Astrocyte (in vitro differentiated cells and primary cell): Measurements from ENCODE around the gene PI4KB. TPM values are rescaled to one million over a fixed set of nuclear protein-coding genes. Genes with fewer than 3 reads are reported as not detected.

Experiments
- DNase-seq: peaks from one replicate; pipeline ENCODE4 v3.0.0-alpha.2; 2010; ENCODE audit warnings: low read depth
- FAIRE-seq: peaks from 2 replicates; lab custom pipeline; 2011; peaks lifted over from hg19 to GRCh38; lab: Jason Lieb, UNC
- H2AFZ ChIP-seq: 2 replicates; pipeline ENCODE4 v1.6.0; 2012; ENCODE audit warnings: low read depth, low read length, inconsistent platforms
- H3K27ac ChIP-seq: 2 replicates; pipeline ENCODE4 v1.5.1; 2011; ENCODE audit warnings: low read depth, low read length, inconsistent platforms
- H3K27me3 ChIP-seq: 2 replicates; pipeline ENCODE4 v1.6.0; 2011; ENCODE audit warnings: low read length, inconsistent platforms; ENCODE audit not compliant: insufficient read depth
- H3K36me3 ChIP-seq: 2 replicates; pipeline ENCODE4 v1.5.1; 2011; ENCODE audit warnings: low read length, inconsistent platforms; ENCODE audit not compliant: insufficient read depth
- H3K4me1 ChIP-seq: 2 replicates; pipeline ENCODE4 v1.5.1; 2011; ENCODE audit warnings: low read length, inconsistent platforms; ENCODE audit not compliant: insufficient read depth
- H3K4me2 ChIP-seq: 2 replicates; pipeline ENCODE4 v1.6.0; 2012; ENCODE audit warnings: low read length, inconsistent platforms
- H3K4me3 ChIP-seq: 2 replicates; pipeline ENCODE4 v1.5.1; 2011; ENCODE audit warnings: low read depth, mild to moderate bottlenecking, low read length, inconsistent platforms; ENCODE audit not compliant: insufficient read depth
- H3K79me2 ChIP-seq: 2 replicates; pipeline ENCODE4 v1.6.0; 2012; ENCODE audit warnings: mild to moderate bottlenecking, low read length, inconsistent platforms; ENCODE audit not compliant: insufficient read depth
- H3K9ac ChIP-seq: 2 replicates; pipeline ENCODE4 v1.6.0; 2012; ENCODE audit warnings: mild to moderate bottlenecking, low read length, inconsistent platforms
- H3K9me3 ChIP-seq: 2 replicates; pipeline ENCODE4 v1.5.1; 2012; ENCODE audit warnings: low read depth, mild to moderate bottlenecking, low read length, inconsistent platforms; ENCODE audit not compliant: insufficient read depth
- H4K20me1 ChIP-seq: 2 replicates; pipeline ENCODE4 v1.6.0; 2012; ENCODE audit warnings: low read length, inconsistent platforms; ENCODE audit not compliant: insufficient read depth
- H3K27ac Mint-ChIP-seq: one replicate; pipeline ENCODE4 v1.8.0; 2021; ENCODE audit warnings: mild to moderate bottlenecking, mixed read lengths; ENCODE audit not compliant: unreplicated experiment
- H3K27me3 Mint-ChIP-seq: one replicate; pipeline ENCODE4 v1.8.0; 2021; ENCODE audit warnings: low read depth, mixed read lengths; ENCODE audit not compliant: unreplicated experiment
- H3K36me3 Mint-ChIP-seq: one replicate; pipeline ENCODE4 v1.8.0; 2021; ENCODE audit warnings: low read depth, mixed read lengths; ENCODE audit not compliant: unreplicated experiment
- H3K4me1 Mint-ChIP-seq: one replicate; pipeline ENCODE4 v1.8.0; 2021; ENCODE audit warnings: low read depth, mixed read lengths; ENCODE audit not compliant: unreplicated experiment
- H3K4me3 Mint-ChIP-seq: one replicate; pipeline ENCODE4 v1.8.0; 2021; ENCODE audit warnings: mild to moderate bottlenecking, moderate library complexity, mixed read lengths; ENCODE audit not compliant: unreplicated experiment
- H3K9me3 Mint-ChIP-seq: one replicate; pipeline ENCODE4 v1.8.0; 2021; ENCODE audit warnings: mild to moderate bottlenecking, mixed read lengths; ENCODE audit not compliant: unreplicated experiment
- CTCF ChIP-seq: IDR thresholded peaks from 2 replicates; pipeline ENCODE4 v1.5.1; 2011; ENCODE audit warnings: low read depth, mild to moderate bottlenecking, inconsistent platforms, low read length, moderate library complexity; ENCODE audit not compliant: insufficient read depth
- EZH2 ChIP-seq: IDR thresholded peaks from 2 replicates; pipeline ENCODE4 v1.6.1; 2012; ENCODE audit warnings: mild to moderate bottlenecking, low read length, inconsistent platforms; ENCODE audit not compliant: insufficient read depth
- total RNA-seq: library from RNA; stranded (reverse); gene quantifications from 2 replicates; pipeline ENCODE4 v1.2.1, GENCODE V29; 2021

Gene PI4KB
- total RNA-seq, 1 donor from 2014 or later = 67.8 TPM

- TF ChIP-seq EZH2 (no peak), CTCF (no peak)
- H3K9me3 Mint-ChIP-seq = no peaks in the 10 kb centered on the region
- peaks cover 39% of the 10 kb centered on the region for H3K36me3 Mint-ChIP-seq
- peaks cover 20% of the 10 kb centered on the region for H3K79me2 ChIP-seq
- H3K27me3 ChIP-seq = no peaks in the 10 kb centered on the region
- peaks cover 3% of the 10 kb centered on the region for H3K4me1 Mint-ChIP-seq
- H3K4me3 ChIP-seq = no peak overlapping the region
- H2AFZ ChIP-seq = no peak overlapping the region
- H3K27ac ChIP-seq = no peak overlapping the region
- peaks cover 26% of the 10 kb centered on the region for H3K36me3 ChIP-seq
- H3K4me2 ChIP-seq = no peak overlapping the region
- H3K4me1 ChIP-seq = no peaks in the 10 kb centered on the region
- no peak for DNase-seq
- H3K27ac Mint-ChIP-seq = no peak overlapping the region
- no peaks in the 10 kb centered on the region for H3K9me3 ChIP-seq
- H4K20me1 ChIP-seq = peaks cover 41% of the 10 kb centered on the region
- no peak for FAIRE-seq
- H3K4me3 Mint-ChIP-seq = no peak overlapping the region
- H3K27me3 Mint-ChIP-seq = no peaks in the 10 kb centered on the region
- H3K9ac ChIP-seq = no peak overlapping the region
Observed at GRCh38 chr1:151290709-151291303, 36.4 kb downstream of the PI4KB start.

- H3K79me2 ChIP-seq = peaks cover 20% of the 10 kb centered on the region
- no peak overlapping the region for H3K4me3 ChIP-seq
- Mint-ChIP-seq H3K9me3 (no peaks in the 10 kb centered on the region), H3K4me3 (no peak overlapping the region), H3K36me3 (peaks cover 41% of the 10 kb centered on the region), H3K4me1 (peaks cover 3% of the 10 kb centered on the region), H3K27me3 (no peaks in the 10 kb centered on the region), H3K27ac (no peak overlapping the region)
- H3K36me3 ChIP-seq = peaks cover 25% of the 10 kb centered on the region
- no peak for TF ChIP-seq CTCF
- TF ChIP-seq EZH2 = no peak
- DNase-seq (no peak), FAIRE-seq (no peak)
- no peaks in the 10 kb centered on the region for H3K4me1 ChIP-seq
- H3K27ac ChIP-seq = no peak overlapping the region
- H3K9me3 ChIP-seq = no peaks in the 10 kb centered on the region
- peaks cover 45% of the 10 kb centered on the region for H4K20me1 ChIP-seq
- H2AFZ ChIP-seq = no peak overlapping the region
- no peak overlapping the region for H3K4me2 ChIP-seq
- no peak overlapping the region for H3K9ac ChIP-seq
- H3K27me3 ChIP-seq = no peaks in the 10 kb centered on the region
Observed at GRCh38 chr1:151289991-151290708, 37.1 kb downstream of the PI4KB start.
